ENCODE measurements around the gene IFNL4. TPM values are rescaled to one million over a fixed set of nuclear protein-coding genes. Genes with fewer than 3 reads are reported as not detected.

IFNL4 gene
- total RNA-seq, 1 donor from 2014 or later = not detected

DNA sequence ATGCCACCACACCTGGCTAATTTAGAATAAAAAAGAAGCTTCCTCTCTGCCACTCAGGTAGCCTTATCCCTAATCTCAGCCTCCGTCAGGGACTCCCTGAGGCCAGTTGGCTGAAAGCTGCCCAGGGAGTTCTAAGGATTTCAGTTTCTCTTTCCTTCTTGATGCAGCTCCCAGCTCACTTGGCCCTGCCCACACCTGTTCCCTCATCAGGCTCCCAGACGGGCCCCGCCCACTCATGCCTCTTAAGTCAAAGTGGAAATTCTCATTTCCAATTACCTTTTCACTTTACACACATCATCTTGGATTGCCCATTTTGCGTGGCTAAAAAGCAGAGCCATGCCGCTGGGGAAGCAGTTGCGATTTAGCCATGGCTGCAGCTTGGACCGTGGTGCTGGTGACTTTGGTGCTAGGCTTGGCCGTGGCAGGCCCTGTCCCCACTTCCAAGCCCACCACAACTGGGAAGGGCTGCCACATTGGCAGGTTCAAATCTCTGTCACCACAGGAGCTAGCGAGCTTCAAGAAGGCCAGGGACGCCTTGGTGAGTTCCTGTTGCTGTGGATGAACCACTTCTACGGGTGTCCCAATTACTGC, 47.5 kb upstream of the IFNL4 start, which contains the start of gene IFNL1:
Gene IFNL1, plus strand, starts transcription at position 353 of the 591 bp plus-strand sequence. Its CDS starts 15 bp downstream, at position 368.
- TF ChIP-seq EZH2 (IDR thresholded peaks at IDR 0.05) (no peak), EZH2phosphoT487 (IDR thresholded peaks at IDR 0.05) (no peak), CTCF (IDR thresholded peaks at IDR 0.05) (no peak)
- DNase-seq (ENCODE audit: low spot score) = no peak
- peaks cover 16% of the 10 kb centered on the region for H3K27me3 Mint-ChIP-seq (ENCODE audit: insufficient read depth, low read depth)

GRCh38 chr19:39293394-39293793, 44.7 kb upstream of the IFNL4 start:
- no peak for DNase-seq (ENCODE audit: low spot score)
- TF ChIP-seq CTCF (IDR thresholded peaks at IDR 0.05) (no peak), EZH2 (IDR thresholded peaks at IDR 0.05) (no peak), EZH2phosphoT487 (IDR thresholded peaks at IDR 0.05) (no peak)
- H3K4me2 ChIP-seq = no peak overlapping the region
- H3K4me3 ChIP-seq = no peak overlapping the region
- H3K27ac ChIP-seq = no peak overlapping the region
- H3K27me3 ChIP-seq = peaks cover 59% of the 10 kb centered on the region
- no peaks in the 10 kb centered on the region for H4K20me1 ChIP-seq (ENCODE audit: low read depth)
- no peaks in the 10 kb centered on the region for H3K36me3 Mint-ChIP-seq
- peaks cover 16% of the 10 kb centered on the region for H3K27me3 Mint-ChIP-seq (ENCODE audit: insufficient read depth, low read depth)
- H3K4me1 ChIP-seq = no peaks in the 10 kb centered on the region
- H3K36me3 ChIP-seq = no peaks in the 10 kb centered on the region
- no peaks in the 10 kb centered on the region for H3K4me1 Mint-ChIP-seq
- no peaks in the 10 kb centered on the region for H3F3A ChIP-seq (ENCODE audit: low read depth)
- no peak overlapping the region for H3K9ac ChIP-seq
- H2AFZ ChIP-seq (replicated peaks) = no peak overlapping the region
- H3K9me3 Mint-ChIP-seq = no peaks in the 10 kb centered on the region
- no peaks in the 10 kb centered on the region for H3K79me2 ChIP-seq (ENCODE audit: low read depth)
- H3K9me3 ChIP-seq (ENCODE audit: low read depth) = no peaks in the 10 kb centered on the region
- H3K4me3 Mint-ChIP-seq = no peak overlapping the region
- no peak overlapping the region for H3K27ac Mint-ChIP-seq

More for the DNA sequence above, 47.5 kb upstream of the IFNL4 start, which contains the start of gene IFNL1:
- no peaks in the 10 kb centered on the region for H3K36me3 ChIP-seq
- no peaks in the 10 kb centered on the region for H3K9me3 ChIP-seq (ENCODE audit: low read depth)
- no peaks in the 10 kb centered on the region for H4K20me1 ChIP-seq (ENCODE audit: low read depth)
- H3K4me1 Mint-ChIP-seq = no peaks in the 10 kb centered on the region
- no peaks in the 10 kb centered on the region for H3K79me2 ChIP-seq (ENCODE audit: low read depth)
- peaks cover 33% of the 10 kb centered on the region for H3K27me3 ChIP-seq
- H2AFZ ChIP-seq (replicated peaks) = no peak within 1 kb of the TSS
- H3K9ac ChIP-seq = no peak within 1 kb of the TSS
- H3K4me1 ChIP-seq = no peaks in the 10 kb centered on the region
- H3K4me2 ChIP-seq = no peak within 1 kb of the TSS
- H3K27ac Mint-ChIP-seq = no peak within 1 kb of the TSS
- no peak within 1 kb of the TSS for H3K4me3 ChIP-seq
- H3K27ac ChIP-seq = no peak within 1 kb of the TSS
- no peak within 1 kb of the TSS for H3K4me3 Mint-ChIP-seq
- H3K9me3 Mint-ChIP-seq = no peaks in the 10 kb centered on the region
- H3F3A ChIP-seq (ENCODE audit: low read depth) = no peaks in the 10 kb centered on the region
- no peaks in the 10 kb centered on the region for H3K36me3 Mint-ChIP-seq

GRCh38 chr19:39284032-39284431, 35.4 kb upstream of the IFNL4 start:
- no peak for DNase-seq (ENCODE audit: low spot score)
- no peaks in the 10 kb centered on the region for H3K79me2 ChIP-seq (ENCODE audit: low read depth)
- no peak overlapping the region for H3K4me3 ChIP-seq
- no peak overlapping the region for H3K27ac Mint-ChIP-seq
- no peak for TF ChIP-seq CTCF (IDR thresholded peaks at IDR 0.05)
- TF ChIP-seq EZH2phosphoT487 (IDR thresholded peaks at IDR 0.05) = no peak
- TF ChIP-seq EZH2 (IDR thresholded peaks at IDR 0.05) = no peak
- H3K36me3 ChIP-seq = no peaks in the 10 kb centered on the region
- H3K36me3 Mint-ChIP-seq = no peaks in the 10 kb centered on the region
- H3F3A ChIP-seq (ENCODE audit: low read depth) = no peaks in the 10 kb centered on the region
- no peak overlapping the region for H2AFZ ChIP-seq (replicated peaks)
- H3K27me3 ChIP-seq = peaks cover 91% of the 10 kb centered on the region
- H3K9me3 ChIP-seq (ENCODE audit: low read depth) = no peaks in the 10 kb centered on the region
- H3K27ac ChIP-seq = no peak overlapping the region
- H4K20me1 ChIP-seq (ENCODE audit: low read depth) = no peaks in the 10 kb centered on the region
- no peak overlapping the region for H3K4me2 ChIP-seq
- peaks cover 12% of the 10 kb centered on the region for H3K27me3 Mint-ChIP-seq (ENCODE audit: insufficient read depth, low read depth)
- H3K4me3 Mint-ChIP-seq = no peak overlapping the region
- H3K4me1 ChIP-seq = no peaks in the 10 kb centered on the region
- H3K9me3 Mint-ChIP-seq = peaks cover 11% of the 10 kb centered on the region
- no peak overlapping the region for H3K9ac ChIP-seq
- no peaks in the 10 kb centered on the region for H3K4me1 Mint-ChIP-seq

Measured in neural progenitor cell (in vitro differentiated cells).